ENCODE data around the gene EPC1. TPM values are rescaled to one million over a fixed set of nuclear protein-coding genes. Genes with fewer than 3 reads are reported as not detected.

The EPC1 gene
- total RNA-seq, 1 donor from 2014 or later, result 9.6 TPM

DNA sequence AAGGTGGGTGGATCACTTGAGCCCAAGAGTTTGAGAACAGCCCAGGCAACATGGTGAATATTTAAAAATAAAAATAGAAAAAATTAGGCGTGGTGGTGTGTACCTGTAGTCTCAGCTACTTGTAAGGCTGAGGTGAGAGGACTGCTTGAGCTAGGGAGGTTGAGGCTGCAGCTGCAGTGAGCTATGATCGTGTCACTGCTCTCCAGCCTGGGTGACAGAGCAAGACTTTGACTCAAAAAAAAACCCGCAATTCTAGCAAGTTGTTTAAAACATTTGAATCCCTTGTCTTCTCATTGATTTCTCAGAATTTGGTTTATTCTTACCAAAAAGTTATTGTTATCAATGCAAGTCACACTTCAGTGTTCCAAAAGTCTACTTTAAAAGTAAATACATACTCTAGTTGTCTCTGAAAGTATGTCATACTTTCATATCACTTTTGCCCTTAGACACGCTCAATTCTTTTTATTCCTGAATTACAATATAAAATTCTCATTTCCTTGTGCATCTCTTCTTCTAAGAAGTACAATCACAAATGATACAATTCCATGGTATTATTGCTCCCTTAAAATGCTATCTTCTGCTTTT lies 6.3 kb downstream of the EPC1 start:
- DNase-seq (ENCODE audit: low spot score), result no peak
- no peak for ATAC-seq

GRCh38 chr10:32338262-32338661 lies 8.7 kb downstream of the EPC1 start:
- DNase-seq (ENCODE audit: low spot score) (no peak), ATAC-seq (no peak)

DNA sequence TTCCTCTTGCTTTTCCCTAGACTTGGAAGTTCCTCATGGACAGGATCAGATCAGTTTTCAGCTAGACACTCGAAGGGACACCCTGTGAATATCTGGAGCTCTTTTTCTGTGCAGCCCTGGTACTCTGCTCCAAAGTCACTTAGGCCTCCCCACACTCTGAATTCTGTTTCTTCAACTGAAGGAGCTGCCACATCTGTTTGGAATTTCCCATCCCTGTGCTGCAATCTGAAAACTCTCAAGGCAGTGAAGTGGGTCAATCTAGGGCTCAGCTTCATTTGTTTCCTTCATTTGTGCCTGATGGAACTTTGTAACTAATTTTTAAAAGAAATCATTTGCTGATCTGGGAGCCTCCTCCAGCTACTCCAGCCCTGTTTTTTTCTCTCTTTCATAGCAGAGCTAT lies 9.6 kb downstream of the EPC1 start:
- DNase-seq (ENCODE audit: low spot score), result no peak
- no peak for ATAC-seq

GRCh38 chr10:32333849-32334248 lies 13.1 kb downstream of the EPC1 start:
- ATAC-seq, result peak; percentile 42
- DNase-seq (ENCODE audit: low spot score), result no peak

GRCh38 chr10:32332299-32332750 lies 14.6 kb downstream of the EPC1 start:
- DNase-seq (ENCODE audit: low spot score) (no peak), ATAC-seq (peak; percentile 63)

DNA sequence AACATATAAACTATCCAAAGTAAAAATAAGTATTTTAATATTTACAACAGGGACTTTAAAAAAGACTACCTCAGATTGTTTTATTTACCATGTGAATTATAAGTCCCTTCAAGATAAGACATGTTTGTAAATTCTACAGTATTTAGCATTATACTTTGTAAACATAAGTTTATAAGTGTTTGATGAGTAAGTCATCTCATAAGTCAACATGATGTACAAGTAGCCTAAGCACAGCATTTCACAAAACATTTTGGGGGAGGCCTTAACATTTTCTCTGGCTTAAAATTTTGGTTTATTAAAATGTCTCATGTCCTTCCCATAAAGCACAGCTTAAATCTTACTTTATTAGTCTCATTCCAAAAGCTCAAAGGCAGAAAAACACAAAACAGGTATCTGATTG lies 15.4 kb downstream of the EPC1 start:
- DNase-seq (ENCODE audit: low spot score), result no peak
- ATAC-seq, result no peak

- ATAC-seq (no peak), DNase-seq (ENCODE audit: low spot score) (no peak)
Measured at GRCh38 chr10:32330214-32330613, 16.7 kb downstream of the EPC1 start.

DNA sequence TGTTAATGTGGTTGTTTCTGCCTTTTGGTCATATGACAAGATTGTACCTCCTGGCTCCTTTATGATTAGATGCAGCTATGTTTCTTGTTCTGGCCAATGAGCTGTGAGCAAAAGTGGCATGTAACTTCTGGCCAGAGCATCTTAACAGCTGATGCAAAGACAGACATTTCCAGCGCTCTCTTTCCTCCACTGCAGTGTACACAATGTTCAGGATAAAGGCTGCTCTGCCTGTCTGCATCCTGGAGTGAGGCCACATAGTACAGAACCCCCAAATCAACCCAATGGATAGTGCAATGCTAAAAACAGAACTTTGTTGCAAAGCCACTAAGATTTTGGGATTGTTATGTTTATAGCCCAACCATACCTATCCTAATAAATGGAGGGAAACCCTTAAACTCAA lies 17.9 kb downstream of the EPC1 start:
- DNase-seq (ENCODE audit: low spot score), result no peak
- ATAC-seq, result no peak

GRCh38 chr10:32328499-32328898 lies 18.5 kb downstream of the EPC1 start:
- DNase-seq (ENCODE audit: low spot score) (no peak), ATAC-seq (no peak)

GRCh38 chr10:32327364-32327691 lies 19.6 kb downstream of the EPC1 start:
- no peak for DNase-seq (ENCODE audit: low spot score)
- no peak for ATAC-seq

- ATAC-seq (no peak), DNase-seq (ENCODE audit: low spot score) (no peak)
Measured at GRCh38 chr10:32326680-32327363, 20.1 kb downstream of the EPC1 start.

GRCh38 chr10:32326119-32326518 lies 20.8 kb downstream of the EPC1 start:
- ATAC-seq (peak; percentile 39), DNase-seq (ENCODE audit: low spot score) (no peak)

DNA sequence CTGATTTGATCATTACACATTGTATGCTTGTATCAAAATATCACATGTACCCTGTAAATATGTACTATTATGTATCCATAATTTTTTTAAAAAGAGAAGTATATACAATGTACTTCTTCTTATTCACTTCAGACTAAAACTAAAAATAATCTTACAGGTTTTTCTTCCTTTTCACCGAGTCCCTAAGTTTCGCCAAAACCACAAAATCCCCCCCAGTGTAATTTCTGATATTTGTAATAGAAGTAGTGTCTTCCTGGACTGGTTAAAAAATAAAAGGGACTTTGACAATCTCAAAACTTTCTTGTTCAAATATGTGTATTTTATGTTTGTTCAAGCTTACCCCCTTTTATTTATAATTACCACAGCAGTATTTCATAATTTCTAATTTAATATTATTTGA lies 23.9 kb downstream of the EPC1 start:
- DNase-seq (ENCODE audit: low spot score), result no peak
- no peak for ATAC-seq

DNA sequence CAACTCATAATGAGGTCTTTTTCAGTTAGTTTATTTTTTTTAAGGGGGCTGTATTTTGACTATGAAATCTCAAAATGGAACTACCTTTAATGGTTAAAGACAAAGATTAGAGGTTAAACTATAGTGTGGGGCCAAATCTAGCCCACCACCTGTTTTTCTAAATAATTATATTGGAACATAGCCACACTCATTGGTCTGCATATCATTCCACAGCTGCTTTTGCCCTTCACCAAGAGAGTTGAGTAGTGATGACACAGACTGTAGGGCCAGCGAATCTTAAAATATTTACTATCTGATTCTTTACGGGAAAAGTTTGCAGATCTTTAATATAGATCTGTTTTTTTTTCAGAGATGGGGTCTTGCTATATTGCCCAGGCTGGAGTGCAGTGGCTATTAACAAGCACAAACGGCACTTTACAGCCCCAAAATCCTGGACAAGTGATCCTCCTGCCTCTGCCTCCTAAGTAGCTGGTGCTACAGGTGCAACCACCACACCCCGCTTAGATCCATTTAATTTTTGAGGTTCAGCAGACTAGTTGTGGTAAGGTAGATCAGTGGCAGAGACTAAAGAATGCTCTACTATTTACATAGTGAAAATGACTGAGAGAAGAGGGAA lies 25.8 kb downstream of the EPC1 start:
- DNase-seq (ENCODE audit: low spot score) (no peak), ATAC-seq (no peak)

GRCh38 chr10:32318476-32318896 lies 28.5 kb downstream of the EPC1 start:
- DNase-seq (ENCODE audit: low spot score) (no peak), ATAC-seq (peak; percentile 74)

DNA sequence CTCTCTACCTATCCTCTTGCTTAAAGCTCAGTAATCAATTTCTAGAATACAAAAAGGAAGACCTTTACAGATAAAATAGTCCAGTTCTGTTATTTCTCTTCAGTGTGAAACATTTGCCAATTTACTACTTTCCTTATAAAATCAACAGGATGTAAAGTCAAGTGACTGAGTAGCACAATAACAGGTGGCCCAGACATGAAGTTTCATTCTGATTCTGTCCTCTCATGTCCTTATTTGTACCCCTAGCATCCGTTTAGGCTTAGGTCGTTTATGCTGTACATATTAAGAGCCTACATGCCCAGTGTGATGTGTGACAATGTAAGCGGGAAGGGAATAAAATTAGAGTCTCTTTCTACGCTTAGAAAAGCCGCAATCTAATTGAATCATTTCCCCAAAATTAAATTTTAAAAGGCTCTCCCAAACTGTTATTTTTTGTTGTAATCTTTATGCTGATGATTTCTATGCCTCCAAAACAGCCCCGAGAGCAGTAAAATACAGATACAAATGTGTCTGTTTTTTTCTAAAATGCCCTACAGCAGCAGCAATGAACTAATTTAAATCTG lies 29.1 kb downstream of the EPC1 start:
- DNase-seq (ENCODE audit: low spot score), result no peak
- peak; percentile 9 for ATAC-seq

DNA sequence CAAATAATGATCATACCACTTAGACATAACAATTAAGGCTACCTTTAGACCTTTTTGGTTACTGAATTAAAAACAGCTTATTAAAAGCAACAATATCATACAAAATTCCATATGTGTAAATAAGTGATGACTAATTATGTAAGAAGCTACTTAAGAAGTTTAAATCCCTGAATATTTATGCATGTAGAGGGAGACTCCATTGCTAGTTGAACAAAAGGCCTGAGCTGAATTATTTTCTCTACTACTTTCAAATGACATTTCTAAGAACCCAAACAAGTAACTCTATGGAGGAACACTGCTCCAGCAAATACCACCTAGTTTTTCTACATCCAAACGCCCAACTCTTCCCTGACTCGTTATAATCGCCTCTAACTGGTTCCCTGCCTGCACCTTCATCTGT lies 31.5 kb downstream of the EPC1 start:
- DNase-seq (ENCODE audit: low spot score) (no peak), ATAC-seq (no peak)

GRCh38 chr10:32314588-32314987 lies 32.4 kb downstream of the EPC1 start:
- ATAC-seq (no peak), DNase-seq (ENCODE audit: low spot score) (no peak)

DNA sequence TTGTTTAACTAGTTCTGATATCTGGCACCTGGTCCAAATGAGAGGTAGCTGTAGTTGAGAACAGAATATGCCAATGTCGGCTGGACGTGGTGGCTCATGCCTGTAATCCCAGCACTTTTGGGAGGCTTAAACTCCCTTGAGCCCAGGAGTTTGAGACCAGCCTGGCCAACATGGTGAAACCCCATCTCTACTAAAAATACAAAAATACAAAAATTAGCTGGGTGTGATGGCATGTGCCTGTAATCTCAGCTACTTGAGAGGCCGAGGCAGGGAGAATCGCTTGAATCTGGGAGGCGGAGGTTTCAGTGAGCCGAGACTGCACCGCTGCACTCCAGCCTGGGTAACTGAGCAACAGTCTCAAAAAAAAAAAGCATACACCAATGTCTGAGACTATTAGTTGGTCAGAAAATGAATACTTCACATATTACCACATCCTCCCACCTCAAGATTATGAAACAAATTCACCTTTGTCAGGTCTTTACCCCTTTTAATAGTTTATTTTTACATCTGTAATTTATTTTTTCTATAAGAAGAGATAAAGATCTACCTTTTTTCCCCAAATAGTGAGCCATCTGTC lies 38.8 kb downstream of the EPC1 start:
- DNase-seq (ENCODE audit: low spot score) (no peak), ATAC-seq (no peak)

- ATAC-seq, result no peak
- DNase-seq (ENCODE audit: low spot score), result no peak
Measured at GRCh38 chr10:32307609-32308008, 39.3 kb downstream of the EPC1 start.

GRCh38 chr10:32299354-32299980 lies 47.5 kb downstream of the EPC1 start:
- no peak for DNase-seq (ENCODE audit: low spot score)

More at GRCh38 chr10:32299354-32299980, 47.5 kb downstream of the EPC1 start:
- no peak for ATAC-seq
